ENCODE data around the gene SAMD4B. TPM values are rescaled to one million over a fixed set of nuclear protein-coding genes. Genes with fewer than 3 reads are reported as not detected.

SAMD4B gene
- polyA plus RNA-seq, 3 donors, result 124 to 155 (median 129) TPM

DNA sequence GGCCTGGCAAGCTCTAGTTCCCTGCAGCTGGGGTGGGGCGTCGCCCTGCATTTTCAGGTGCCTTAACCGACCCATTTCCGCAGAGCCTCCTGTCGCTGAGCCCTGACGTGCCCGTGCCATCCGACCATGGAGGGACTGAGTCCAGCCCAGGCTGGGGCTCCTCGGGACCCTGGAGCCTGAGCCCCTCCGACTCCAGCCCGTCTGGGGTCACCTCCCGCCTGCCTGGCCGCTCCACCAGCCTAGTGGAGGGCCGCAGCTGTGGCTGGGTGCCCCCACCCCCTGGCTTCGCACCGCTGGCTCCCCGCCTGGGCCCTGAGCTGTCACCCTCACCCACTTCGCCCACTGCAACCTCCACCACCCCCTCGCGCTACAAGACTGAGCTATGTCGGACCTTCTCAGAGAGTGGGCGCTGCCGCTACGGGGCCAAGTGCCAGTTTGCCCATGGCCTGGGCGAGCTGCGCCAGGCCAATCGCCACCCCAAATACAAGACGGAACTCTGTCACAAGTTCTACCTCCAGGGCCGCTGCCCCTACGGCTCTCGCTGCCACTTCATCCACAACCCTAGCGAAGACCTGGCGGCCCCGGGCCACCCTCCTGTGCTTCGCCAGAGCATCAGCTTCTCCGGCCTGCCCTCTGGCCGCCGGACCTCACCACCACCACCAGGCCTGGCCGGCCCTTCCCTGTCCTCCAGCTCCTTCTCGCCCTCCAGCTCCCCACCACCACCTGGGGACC lies 65.6 kb downstream of the SAMD4B start:
- DNase-seq, result peak; percentile 22

- peak; percentile 29 for DNase-seq
Observed at GRCh38 chr19:39408392-39409207, 66.4 kb downstream of the SAMD4B start.

GRCh38 chr19:39409208-39410016 lies 67.2 kb downstream of the SAMD4B start:
- peak; percentile 79 for DNase-seq

DNA sequence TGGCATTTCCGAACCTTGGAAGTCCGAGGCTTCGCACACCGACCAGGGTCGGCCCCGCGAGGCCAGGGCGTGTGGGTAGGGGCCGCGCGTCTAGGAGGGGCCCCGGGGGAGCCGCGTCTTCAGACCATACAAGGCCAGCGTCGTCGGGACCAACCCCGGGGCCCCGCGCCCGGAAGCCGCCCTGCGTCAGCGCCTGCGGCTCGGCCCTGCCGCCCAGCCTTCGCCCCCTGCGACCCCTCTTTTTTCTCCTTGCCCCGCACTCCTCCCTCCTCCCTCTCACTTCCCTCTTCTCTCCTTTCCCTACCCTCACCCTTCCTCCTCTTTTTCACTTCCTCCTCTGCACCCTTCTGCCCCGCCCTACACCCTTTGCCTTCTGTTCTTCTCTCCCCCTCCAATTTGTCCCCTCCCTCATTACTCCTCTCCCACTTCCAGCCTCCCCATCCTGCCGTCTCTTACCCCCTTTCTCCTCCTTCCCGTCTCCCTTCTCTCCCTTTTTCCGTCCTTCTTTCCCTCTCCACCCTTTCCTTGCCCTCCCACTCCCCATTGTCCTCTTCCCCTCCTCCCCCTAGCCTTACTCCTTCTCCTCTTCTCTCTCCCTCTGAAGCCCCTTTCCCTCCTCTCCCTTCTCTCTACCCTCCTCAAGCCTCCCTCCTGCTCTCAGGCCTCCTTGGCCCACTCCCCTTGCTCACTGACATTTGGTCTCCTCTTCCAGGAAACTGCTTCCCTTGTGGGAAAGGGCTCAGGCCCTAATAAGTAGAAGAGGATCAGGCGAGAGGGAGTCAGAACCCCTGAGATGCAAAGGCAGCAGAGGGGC lies 68.0 kb downstream of the SAMD4B start:
- peak; percentile 53 for DNase-seq

GRCh38 chr19:39410831-39411080 lies 68.5 kb downstream of the SAMD4B start:
- DNase-seq, result no peak

- DNase-seq, result no peak
Observed at GRCh38 chr19:39411081-39411831, 69.0 kb downstream of the SAMD4B start.

GRCh38 chr19:39411832-39412099 lies 69.5 kb downstream of the SAMD4B start:
- peak; percentile 90 for DNase-seq

- peak; percentile 100 for DNase-seq
Observed at GRCh38 chr19:39412100-39412866, 70.1 kb downstream of the SAMD4B start, which contains the start of gene PLEKHG2. TSS of gene PLEKHG2 (plus strand) at chr19:39412669. CDS start at chr19:39414087, 1,418 bp downstream.

DNA sequence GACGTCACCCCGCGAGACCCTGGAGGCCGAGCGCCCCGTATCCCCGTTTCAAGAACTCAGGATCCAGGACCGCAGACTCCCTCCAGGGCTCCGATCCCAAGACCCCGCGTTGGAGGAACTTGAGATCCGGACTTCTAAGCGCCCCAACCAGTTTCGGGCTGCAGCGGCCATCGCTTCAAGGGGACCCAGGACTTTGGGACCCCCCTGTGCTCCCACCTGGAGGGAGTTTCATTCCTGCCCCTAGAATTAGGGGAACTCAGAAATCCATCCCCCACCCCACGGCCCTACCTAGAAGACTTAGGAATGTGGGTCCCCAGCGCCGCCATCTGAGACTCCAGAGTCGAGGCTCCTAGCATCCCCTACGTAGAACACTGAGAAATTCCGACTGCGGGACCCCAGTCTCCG lies 70.6 kb downstream of the SAMD4B start:
- no peak for DNase-seq

DNA sequence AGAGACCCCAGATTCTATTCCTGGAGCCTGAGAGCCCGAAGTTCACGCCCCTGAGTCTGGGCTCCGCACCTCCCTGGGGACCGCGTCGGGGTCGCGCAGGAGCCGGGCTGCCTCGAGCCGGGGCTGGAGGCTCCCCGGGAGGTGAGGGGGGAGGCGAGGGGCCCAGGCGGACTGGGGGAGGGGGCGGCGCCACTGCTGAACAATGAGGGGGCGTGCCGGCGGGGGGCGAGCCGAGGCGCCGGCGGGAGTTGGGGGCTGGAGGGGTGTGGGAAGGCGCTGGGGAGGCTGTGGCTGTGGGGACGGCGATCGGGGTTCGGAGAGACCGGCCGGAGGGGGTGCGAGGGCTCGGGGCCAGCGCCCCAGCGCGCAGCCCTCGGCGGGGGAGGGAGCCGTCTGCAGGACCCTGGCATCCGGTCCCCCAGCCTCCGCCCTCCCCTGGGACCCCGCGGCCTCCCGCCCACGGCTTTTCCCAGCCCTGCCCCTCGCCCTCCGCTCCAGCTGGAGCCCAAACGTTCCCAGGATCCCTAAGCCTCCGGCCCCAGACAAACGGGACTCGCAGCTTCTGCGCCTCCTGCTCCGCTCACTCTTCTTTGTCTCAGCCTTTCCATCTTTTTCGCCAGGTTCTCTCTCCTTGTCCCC lies 71.2 kb downstream of the SAMD4B start:
- DNase-seq, result peak; percentile 83

DNA sequence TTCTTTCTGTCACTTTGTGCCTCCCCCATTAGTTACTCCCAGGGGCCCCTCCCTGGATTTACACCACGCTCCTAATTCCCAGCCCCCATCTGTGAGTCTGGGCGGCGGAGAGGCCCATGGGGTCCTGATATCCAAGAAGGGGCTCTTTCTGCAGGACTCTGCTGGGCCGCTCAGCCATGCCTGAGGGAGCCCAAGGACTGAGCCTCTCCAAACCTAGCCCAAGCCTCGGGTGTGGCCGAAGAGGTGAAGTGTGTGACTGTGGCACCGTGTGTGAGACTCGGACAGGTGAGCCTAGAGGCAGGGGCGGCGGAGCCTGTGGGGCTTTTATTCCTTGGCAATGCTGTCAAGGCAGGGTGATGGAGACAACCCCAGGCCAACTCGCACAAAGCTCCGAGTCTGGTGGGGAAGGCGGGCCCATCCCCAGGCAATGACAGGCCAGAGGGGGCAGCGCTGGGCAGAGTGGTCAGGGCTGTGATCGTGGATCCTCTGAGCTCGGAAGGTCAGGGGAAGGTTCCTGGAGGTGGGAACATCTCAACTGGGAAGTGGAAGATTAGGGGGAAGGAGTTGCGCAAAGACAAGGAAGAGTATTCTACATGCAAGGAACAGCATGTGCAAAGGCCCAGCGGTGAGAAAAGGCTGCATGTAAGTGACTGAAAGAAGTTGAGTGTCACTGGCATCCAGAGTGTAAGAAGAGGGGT lies 71.8 kb downstream of the SAMD4B start:
- DNase-seq, result no peak

GRCh38 chr19:39415111-39416046 lies 73.2 kb downstream of the SAMD4B start:
- no peak for DNase-seq

DNA sequence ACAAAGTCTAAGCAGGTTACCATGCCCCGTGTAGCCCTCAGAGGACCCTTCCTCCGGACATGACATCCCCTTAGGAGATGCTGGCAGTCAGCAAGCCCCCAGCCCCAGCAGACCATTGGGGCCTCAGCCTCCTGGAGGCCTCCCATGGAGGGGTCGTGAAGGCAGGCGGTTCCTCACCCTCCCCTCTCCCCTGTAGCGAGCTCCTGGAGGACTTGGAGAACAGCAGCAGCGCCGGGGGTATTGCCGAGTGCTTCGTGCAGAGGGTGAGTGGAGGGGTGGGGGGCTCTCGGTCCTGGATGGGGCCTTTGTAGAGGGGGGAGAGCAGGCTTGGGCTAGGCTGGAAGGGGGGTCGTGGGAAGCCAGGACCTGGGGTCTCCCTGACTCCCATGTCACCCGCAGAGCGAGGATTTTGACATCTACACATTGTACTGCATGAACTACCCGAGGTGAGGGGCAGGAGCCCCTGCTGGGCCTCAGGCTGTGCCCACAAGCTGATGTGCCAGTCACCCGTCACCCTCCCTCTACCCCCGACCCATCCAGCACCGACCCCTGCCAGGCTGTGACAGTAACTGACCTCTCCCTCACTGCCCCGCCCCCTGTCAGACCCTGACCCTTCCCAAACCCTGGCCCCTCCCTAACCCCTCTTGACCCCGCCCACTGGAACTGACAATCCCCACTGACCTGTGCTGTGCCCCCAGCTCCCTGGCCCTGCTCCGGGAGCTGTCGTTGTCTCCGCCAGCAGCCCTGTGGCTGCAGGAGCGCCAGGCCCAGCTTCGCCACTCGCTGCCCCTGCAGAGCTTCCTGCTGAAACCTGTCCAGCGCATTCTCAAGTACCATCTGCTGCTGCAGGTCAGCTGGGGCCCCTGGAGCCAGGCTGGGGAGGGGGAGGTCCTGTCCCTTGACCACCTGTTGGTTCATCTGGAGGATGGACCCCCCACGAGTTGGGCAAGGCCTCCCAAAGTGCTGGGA lies 74.2 kb downstream of the SAMD4B start:
- no peak for DNase-seq

- no peak for DNase-seq
Observed at GRCh38 chr19:39417463-39418181, 75.4 kb downstream of the SAMD4B start.

GRCh38 chr19:39419003-39419402 lies 76.8 kb downstream of the SAMD4B start:
- no peak for DNase-seq

DNA sequence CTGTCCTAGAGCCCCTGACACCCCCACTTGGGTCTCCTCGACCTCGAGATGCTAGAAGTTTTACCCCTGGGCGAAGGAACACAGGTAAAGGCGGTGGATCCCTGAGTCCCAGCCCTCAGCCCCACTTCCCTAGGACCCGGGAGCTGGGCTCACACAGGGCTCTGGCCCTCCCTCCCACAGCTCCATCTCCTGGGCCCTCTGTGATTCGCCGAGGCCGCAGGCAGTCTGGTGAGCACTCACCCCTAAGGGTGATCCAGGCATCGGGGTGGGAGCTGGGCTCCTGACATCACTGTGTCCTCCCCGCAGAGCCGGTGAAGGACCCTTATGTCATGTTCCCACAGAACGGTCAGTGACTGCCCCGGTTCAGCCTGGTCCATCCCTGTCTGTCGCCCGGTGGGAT lies 78.5 kb downstream of the SAMD4B start:
- no peak for DNase-seq

Data from renal pelvis (tissue), 4 donors.